RWPE2 (cell line): ENCODE measurements around the gene C1orf56.

Experiments
- ATAC-seq: fragments of 200-7000 bp; cut with Tn5 transposase; 3 replicates; pipeline ENCODE4 v1.9.1; 2021; ENCODE audit warnings: low read depth
- DNase-seq: peaks from one replicate; pipeline ENCODE4 v3.0.0-alpha.2; 2020; ENCODE audit warnings: low spot score
- H3K27ac ChIP-seq: fragments of 450-650 bp; 2 replicates; pipeline ENCODE4 v1.5.1; 2017; ENCODE audit warnings: mild to moderate bottlenecking; ENCODE audit not compliant: poor library complexity, severe bottlenecking
- H3K27me3 ChIP-seq: fragments of 250-450 bp; sonication (Bioruptor Pico); 2 replicates; pipeline ENCODE4 v1.5.1; 2021; ENCODE audit warnings: mild to moderate bottlenecking, moderate library complexity; ENCODE audit not compliant: insufficient read depth, poor library complexity, severe bottlenecking
- H3K36me3 ChIP-seq: fragments of 250-450 bp; sonication (Bioruptor Pico); 2 replicates; pipeline ENCODE4 v1.5.1; 2020; ENCODE audit warnings: low read depth, mild to moderate bottlenecking, moderate library complexity
- H3K4me1 ChIP-seq: fragments of 250-450 bp; sonication (Bioruptor Pico); 2 replicates; pipeline ENCODE4 v1.5.1; 2021; ENCODE audit warnings: mild to moderate bottlenecking, moderate library complexity; ENCODE audit not compliant: insufficient read depth, poor library complexity, severe bottlenecking
- H3K4me3 ChIP-seq: fragments of 250-450 bp; sonication (Bioruptor Pico); 2 replicates; pipeline ENCODE4 v1.5.1; 2021; ENCODE audit warnings: mild to moderate bottlenecking, moderate library complexity; ENCODE audit not compliant: severe bottlenecking
- H3K9me3 ChIP-seq: fragments of 250-450 bp; sonication (Bioruptor Pico); 2 replicates; pipeline ENCODE4 v1.5.1; 2021; ENCODE audit warnings: mild to moderate bottlenecking, moderate library complexity; ENCODE audit not compliant: severe bottlenecking
- CTCF ChIP-seq: fragments of 450-650 bp; IDR thresholded peaks from one replicate; pipeline ENCODE4 v1.5.1; 2017; ENCODE audit warnings: mild to moderate bottlenecking, moderate library complexity; ENCODE audit not compliant: poor library complexity, severe bottlenecking

C1orf56 gene

GRCh38 chr1:151035167-151035566, 12.4 kb upstream of the C1orf56 start:
- no peak for ATAC-seq
- H3K36me3 ChIP-seq = peaks cover 21% of the 10 kb centered on the region
- H3K27ac ChIP-seq = no peak overlapping the region

GRCh38 chr1:151036356-151036755, 11.2 kb upstream of the C1orf56 start, which contains the start of gene BNIPL:
TSS of gene BNIPL (plus strand) at chr1:151036586. CDS start at chr1:151036726, 140 bp downstream.
- H3K36me3 ChIP-seq = peaks cover 14% of the 10 kb centered on the region
- DNase-seq = no peak
- no peaks in the 10 kb centered on the region for H3K4me1 ChIP-seq
- H3K27me3 ChIP-seq = no peaks in the 10 kb centered on the region
- H3K9me3 ChIP-seq = no peaks in the 10 kb centered on the region
- TF ChIP-seq CTCF = no peak
- no peak for ATAC-seq
- no peak within 1 kb of the TSS for H3K4me3 ChIP-seq
- no peak within 1 kb of the TSS for H3K27ac ChIP-seq

More at GRCh38 chr1:151035167-151035566, 12.4 kb upstream of the C1orf56 start:
- H3K4me1 ChIP-seq = no peaks in the 10 kb centered on the region
- H3K9me3 ChIP-seq = no peaks in the 10 kb centered on the region
- DNase-seq = no peak
- no peaks in the 10 kb centered on the region for H3K27me3 ChIP-seq
- TF ChIP-seq CTCF = no peak
- H3K4me3 ChIP-seq = no peak overlapping the region

GRCh38 chr1:151037032-151037431, 10.5 kb upstream of the C1orf56 start:
- TF ChIP-seq CTCF = no peak
- Histone ChIP-seq H3K36me3 (peaks cover 9% of the 10 kb centered on the region), H3K9me3 (no peaks in the 10 kb centered on the region), H3K27ac (no peak overlapping the region), H3K27me3 (no peaks in the 10 kb centered on the region), H3K4me1 (no peaks in the 10 kb centered on the region), H3K4me3 (no peak overlapping the region)
- DNase-seq (no peak), ATAC-seq (no peak)

GRCh38 chr1:151039521-151039920, 8.0 kb upstream of the C1orf56 start:
- Histone ChIP-seq H3K9me3 (no peaks in the 10 kb centered on the region), H3K4me3 (no peak overlapping the region), H3K4me1 (no peaks in the 10 kb centered on the region), H3K27ac (no peak overlapping the region), H3K27me3 (no peaks in the 10 kb centered on the region), H3K36me3 (peaks cover under 1% of the 10 kb centered on the region; the same call in 1 of the 2 replicates)
- no peak for TF ChIP-seq CTCF
- no peak for ATAC-seq
- DNase-seq = no peak

- Histone ChIP-seq H3K27me3 (no peaks in the 10 kb centered on the region), H3K27ac (no peak overlapping the region), H3K4me1 (no peaks in the 10 kb centered on the region), H3K9me3 (no peaks in the 10 kb centered on the region), H3K36me3 (no peaks in the 10 kb centered on the region), H3K4me3 (no peak overlapping the region)
- TF ChIP-seq CTCF = no peak
- DNase-seq = no peak
- no peak for ATAC-seq
Observed at GRCh38 chr1:151043163-151043562, 4.4 kb upstream of the C1orf56 start.
